Muscle of leg (tissue), 11 donors: ENCODE results near the gene CMIP. TPM values are rescaled to one million over a fixed set of nuclear protein-coding genes. Genes with fewer than 3 reads are reported as not detected.

Source experiments
- DNase-seq: peaks from one replicate; pipeline ENCODE4 v3.0.0; 2013
- H3K27ac ChIP-seq: one replicate; pipeline ENCODE4 v1.5.1; 2013; ENCODE audit warnings: mild to moderate bottlenecking, low read length, control low read depth
- H3K27me3 ChIP-seq: one replicate; pipeline ENCODE4 v1.6.1; 2013; ENCODE audit warnings: low read length; ENCODE audit not compliant: control insufficient read depth, insufficient read depth
- H3K36me3 ChIP-seq: one replicate; pipeline ENCODE4 v1.6.1; 2013; ENCODE audit warnings: low read length; ENCODE audit not compliant: control insufficient read depth, insufficient read depth
- H3K4me1 ChIP-seq: one replicate; pipeline ENCODE4 v1.6.1; 2013; ENCODE audit warnings: low read length; ENCODE audit not compliant: control insufficient read depth, insufficient read depth
- H3K4me3 ChIP-seq: one replicate; pipeline ENCODE4 v1.5.1; 2013; ENCODE audit warnings: low read length, control low read depth
- H3K9me3 ChIP-seq: replicated peaks from 2 replicates; pipeline ENCODE4 v1.6.1; 2013; ENCODE audit warnings: low read depth, low read length; ENCODE audit not compliant: control insufficient read depth
- WGBS: methylation state at CpG from one replicate; pipeline ENCODE4 v1.1.5; 2013; ENCODE audit warnings: missing lambda C conversion rate; ENCODE audit not compliant: insufficient coverage; 5-methylcytosine and 5-hydroxymethylcytosine counted together
- polyA plus RNA-seq, 8 donors: library from polyadenylated mRNA; unstranded; fragments of 120-200 nt; gene quantifications; one replicate each; pipeline versions ENCODE4 v1.2.1 to v1.2.3, GENCODE V29; 2013; ENCODE audit warnings: inconsistent platforms in 1 of 8, low replicate concordance in 1 of 8; ENCODE audit not compliant: insufficient read length in 8 of 8, insufficient read depth in 1 of 8
- total RNA-seq: library from RNA; stranded (reverse); fragments of 120-200 nt; gene quantifications from one replicate; pipeline ENCODE4 v1.2.4, GENCODE V29; 2013

Gene CMIP
- total and polyA plus RNA-seq, 9 donors: 5.5 to 24.3 (median 18.8) TPM

- H3K4me1 ChIP-seq: peaks cover 23% of the 10 kb centered on the region
- no peak overlapping the region for H3K27ac ChIP-seq
- 93% methylated on average over 3 of the region's 7 CpGs for WGBS
- H3K4me3 ChIP-seq: no peak overlapping the region
- no peak for DNase-seq
- H3K27me3 ChIP-seq: no peaks in the 10 kb centered on the region
- no peaks in the 10 kb centered on the region for H3K9me3 ChIP-seq
- no peaks in the 10 kb centered on the region for H3K36me3 ChIP-seq
Measured at GRCh38 chr16:81566086-81567007, 121.7 kb downstream of the CMIP start.

- no peaks in the 10 kb centered on the region for H3K9me3 ChIP-seq
- no peak overlapping the region for H3K27ac ChIP-seq
- DNase-seq: no peak
- no peaks in the 10 kb centered on the region for H3K36me3 ChIP-seq
- H3K4me3 ChIP-seq: no peak overlapping the region
- H3K27me3 ChIP-seq: no peaks in the 10 kb centered on the region
- WGBS: 88% methylated on average over 12 of the region's 13 CpGs
- peaks cover 27% of the 10 kb centered on the region for H3K4me1 ChIP-seq
Measured at GRCh38 chr16:81567087-81567486, 122.5 kb downstream of the CMIP start.

GRCh38 chr16:81567987-81568748 lies 123.6 kb downstream of the CMIP start:
- 52% methylated on average over 9 of the region's 13 CpGs for WGBS
- DNase-seq: peak; percentile 34
- H3K4me1 ChIP-seq: peaks cover 29% of the 10 kb centered on the region
- H3K36me3 ChIP-seq: no peaks in the 10 kb centered on the region
- no peak overlapping the region for H3K4me3 ChIP-seq
- H3K27ac ChIP-seq: no peak overlapping the region
- H3K27me3 ChIP-seq: no peaks in the 10 kb centered on the region
- no peaks in the 10 kb centered on the region for H3K9me3 ChIP-seq

- H3K4me1 ChIP-seq: peaks cover 28% of the 10 kb centered on the region
- H3K27ac ChIP-seq: no peak overlapping the region
- no peaks in the 10 kb centered on the region for H3K9me3 ChIP-seq
- no peaks in the 10 kb centered on the region for H3K36me3 ChIP-seq
- 52% methylated on average over 5 of the region's 8 CpGs for WGBS
- no peaks in the 10 kb centered on the region for H3K27me3 ChIP-seq
- H3K4me3 ChIP-seq: no peak overlapping the region
- no peak for DNase-seq
Measured at GRCh38 chr16:81568749-81569087, 124.1 kb downstream of the CMIP start.

GRCh38 chr16:81569361-81570034 lies 124.9 kb downstream of the CMIP start:
- no peaks in the 10 kb centered on the region for H3K36me3 ChIP-seq
- DNase-seq: no peak
- H3K9me3 ChIP-seq: no peaks in the 10 kb centered on the region
- H3K4me3 ChIP-seq: no peak overlapping the region
- H3K27me3 ChIP-seq: no peaks in the 10 kb centered on the region
- peaks cover 27% of the 10 kb centered on the region for H3K4me1 ChIP-seq
- WGBS: 85% methylated on average over 7 of the region's 11 CpGs
- no peak overlapping the region for H3K27ac ChIP-seq

GRCh38 chr16:81570151-81570846 lies 125.7 kb downstream of the CMIP start:
- Histone ChIP-seq H3K4me3 (no peak overlapping the region), H3K4me1 (peaks cover 27% of the 10 kb centered on the region), H3K27ac (no peak overlapping the region), H3K9me3 (no peaks in the 10 kb centered on the region), H3K27me3 (no peaks in the 10 kb centered on the region), H3K36me3 (no peaks in the 10 kb centered on the region)
- DNase-seq: peak; percentile 48
- WGBS: 47% methylated on average over 10 of the region's 18 CpGs

- Histone ChIP-seq H3K4me1 (peaks cover 27% of the 10 kb centered on the region), H3K27ac (no peak overlapping the region), H3K36me3 (no peaks in the 10 kb centered on the region), H3K27me3 (no peaks in the 10 kb centered on the region), H3K9me3 (no peaks in the 10 kb centered on the region), H3K4me3 (no peak overlapping the region)
- 76% methylated on average over 2 of the region's 4 CpGs for WGBS
- no peak for DNase-seq
Measured at GRCh38 chr16:81571175-81571574, 126.6 kb downstream of the CMIP start.

- Histone ChIP-seq H3K27ac (no peak overlapping the region), H3K4me3 (no peak overlapping the region), H3K27me3 (no peaks in the 10 kb centered on the region), H3K9me3 (no peaks in the 10 kb centered on the region), H3K4me1 (peaks cover 27% of the 10 kb centered on the region), H3K36me3 (no peaks in the 10 kb centered on the region)
- DNase-seq: peak; percentile 59
- WGBS: 60% methylated on average over 23 of the region's 24 CpGs
Measured at GRCh38 chr16:81571592-81572385, 127.2 kb downstream of the CMIP start.

- Histone ChIP-seq H3K4me1 (peaks cover 27% of the 10 kb centered on the region), H3K36me3 (no peaks in the 10 kb centered on the region), H3K27ac (no peak overlapping the region), H3K9me3 (no peaks in the 10 kb centered on the region), H3K4me3 (no peak overlapping the region), H3K27me3 (no peaks in the 10 kb centered on the region)
- WGBS: 89% methylated on average over 16 of the region's 20 CpGs
- no peak for DNase-seq
Measured at GRCh38 chr16:81572386-81573144, 128.0 kb downstream of the CMIP start.
